Measurements from ENCODE around the gene DENND4A. TPM values are rescaled to one million over a fixed set of nuclear protein-coding genes. Genes with fewer than 3 reads are reported as not detected.
"Not testable (repeated sequence)": the region's sequence is repeated elsewhere in the genome, so short reads cannot be mapped to it uniquely, and the experiment has no call there.

DENND4A gene
- polyA plus RNA-seq, 5 donors, result 14.3 to 25.4 (median 22.5) TPM

GRCh38 chr15:65819563-65819960, 27.5 kb upstream of the DENND4A start:
- no peak for DNase-seq

GRCh38 chr15:65818927-65819562, 27.0 kb upstream of the DENND4A start:
- no peak for DNase-seq

- no peak for DNase-seq
Observed at GRCh38 chr15:65816441-65816840, 24.3 kb upstream of the DENND4A start.

- not testable (repeated sequence) for DNase-seq
Observed at GRCh38 chr15:65816008-65816407, 23.9 kb upstream of the DENND4A start.

GRCh38 chr15:65814271-65814670, 22.2 kb upstream of the DENND4A start:
- DNase-seq, result not testable (repeated sequence)

- no peak for DNase-seq
Observed at GRCh38 chr15:65812916-65813315, 20.8 kb upstream of the DENND4A start.

GRCh38 chr15:65812467-65812866, 20.4 kb upstream of the DENND4A start:
- DNase-seq, result no peak

- DNase-seq, result no peak
Observed at GRCh38 chr15:65811835-65812234, 19.7 kb upstream of the DENND4A start.

GRCh38 chr15:65811011-65811733, 19.1 kb upstream of the DENND4A start:
- DNase-seq, result not testable (repeated sequence)

GRCh38 chr15:65806397-65806796, 14.3 kb upstream of the DENND4A start:
- no peak for DNase-seq

GRCh38 chr15:65805019-65805745, 13.1 kb upstream of the DENND4A start:
- DNase-seq, result no peak

GRCh38 chr15:65804252-65804931, 12.3 kb upstream of the DENND4A start:
- DNase-seq, result no peak

- no peak for DNase-seq
Observed at GRCh38 chr15:65801229-65801805, 9.2 kb upstream of the DENND4A start.

GRCh38 chr15:65796610-65797078, 4.6 kb upstream of the DENND4A start:
- no peak for DNase-seq

- DNase-seq, result no peak
Observed at GRCh38 chr15:65795663-65796216, 3.6 kb upstream of the DENND4A start.

- DNase-seq, result no peak
Observed at GRCh38 chr15:65793818-65794104, 1.7 kb upstream of the DENND4A start.

GRCh38 chr15:65792988-65793817, 1.1 kb upstream of the DENND4A start:
- no peak for DNase-seq

GRCh38 chr15:65791335-65792137, 557 bp downstream of the DENND4A start:
- DNase-seq, result peak; percentile 72 to 74

GRCh38 chr15:65790694-65791334, 1.3 kb downstream of the DENND4A start:
- peak; percentile 42 to 62 for DNase-seq
